Fibroblast of the conjunctiva (primary cell): ENCODE results near the gene CLDN18.
A peak's percentile ranks its signal among the peaks of the same experiment; 100 is the strongest.

Source experiments
- DNase-seq: peaks from one replicate; pipeline ENCODE4 v3.0.0-alpha.2; 2010; ENCODE audit warnings: low read depth

CLDN18 gene

GRCh38 chr3:138062626-138063025 lies 52.7 kb downstream of the CLDN18 start:
- DNase-seq = peak; percentile 57

DNA sequence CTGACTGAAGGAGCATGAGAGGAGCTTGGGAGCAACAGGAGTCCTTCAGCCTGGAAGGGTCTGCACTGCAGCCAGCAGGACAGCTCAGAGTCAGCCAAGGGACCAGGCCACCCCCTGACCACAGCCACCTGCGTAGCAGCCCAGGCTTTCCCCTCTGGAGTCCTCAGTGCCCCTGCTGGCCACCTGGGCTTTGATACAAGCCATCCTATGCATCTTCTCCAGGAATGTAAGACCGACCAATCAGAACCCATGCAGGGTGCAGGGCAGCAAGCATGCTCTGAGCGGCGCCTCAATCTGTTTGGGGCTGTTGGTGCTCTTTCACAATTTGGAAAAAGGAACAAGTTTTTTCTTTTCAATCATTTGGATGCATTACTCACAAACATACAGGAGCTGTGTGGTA lies 53.5 kb downstream of the CLDN18 start:
- DNase-seq = no peak

DNA sequence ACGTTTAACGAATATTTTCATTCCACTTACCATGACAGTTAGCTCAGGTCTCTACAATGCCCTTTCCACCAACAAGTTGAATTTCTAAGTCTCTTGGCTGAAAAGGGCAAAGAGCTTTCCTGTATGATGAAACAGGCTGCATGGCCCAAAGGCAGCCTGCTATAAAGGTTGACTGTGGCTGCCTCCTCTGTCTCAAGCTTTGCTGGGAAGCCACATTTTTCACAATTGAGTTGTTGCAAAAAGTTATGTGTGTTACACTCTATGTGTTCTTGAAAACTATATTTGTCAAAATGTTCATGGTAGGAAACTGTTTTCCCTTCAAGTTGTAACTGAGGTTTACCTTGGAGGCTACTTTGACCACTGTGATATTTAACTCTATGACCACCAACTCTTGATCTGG lies 56.0 kb downstream of the CLDN18 start:
- no peak for DNase-seq

DNA sequence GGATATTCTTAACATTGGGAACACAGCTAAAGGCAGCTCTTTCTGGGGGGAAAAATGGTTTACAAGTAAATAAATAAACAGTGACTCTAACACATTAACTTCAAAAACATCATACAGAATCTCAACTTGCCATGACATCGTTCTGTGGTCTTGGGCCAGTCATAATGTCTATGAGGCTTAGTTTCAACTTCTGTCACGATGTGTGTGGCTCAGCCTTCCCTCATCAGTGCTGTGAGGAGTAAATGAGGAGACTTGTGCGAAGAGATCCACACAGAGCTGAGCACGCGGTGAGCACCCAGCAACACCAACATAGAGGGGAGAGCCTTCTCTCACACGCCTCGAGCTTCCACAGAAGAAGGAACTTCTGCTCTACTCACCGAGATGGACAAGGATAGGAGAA lies 56.4 kb downstream of the CLDN18 start:
- no peak for DNase-seq

DNA sequence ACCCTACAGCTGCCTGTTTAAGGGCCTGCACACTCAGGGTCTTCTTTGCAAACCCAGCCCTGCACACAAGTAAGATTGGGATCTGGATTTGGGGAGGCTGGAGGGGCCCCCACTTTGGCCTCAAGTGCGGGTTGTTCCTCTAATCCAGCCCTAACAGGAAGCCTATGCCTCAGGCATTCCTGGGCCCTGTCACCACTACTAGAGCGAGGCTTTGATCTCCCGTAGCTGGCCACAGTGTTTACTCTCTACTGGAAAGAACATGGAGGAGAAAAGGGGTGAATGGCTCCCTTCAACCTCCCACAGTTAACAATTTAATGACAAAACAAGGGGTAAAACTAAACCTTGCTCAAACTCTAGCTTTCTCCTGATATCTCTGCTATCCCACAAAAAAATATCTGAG lies 57.0 kb downstream of the CLDN18 start:
- no peak for DNase-seq

GRCh38 chr3:138068046-138068445 lies 58.1 kb downstream of the CLDN18 start:
- no peak for DNase-seq

- peak; percentile 78 for DNase-seq
Observed at GRCh38 chr3:138068579-138069174, 58.7 kb downstream of the CLDN18 start.

DNA sequence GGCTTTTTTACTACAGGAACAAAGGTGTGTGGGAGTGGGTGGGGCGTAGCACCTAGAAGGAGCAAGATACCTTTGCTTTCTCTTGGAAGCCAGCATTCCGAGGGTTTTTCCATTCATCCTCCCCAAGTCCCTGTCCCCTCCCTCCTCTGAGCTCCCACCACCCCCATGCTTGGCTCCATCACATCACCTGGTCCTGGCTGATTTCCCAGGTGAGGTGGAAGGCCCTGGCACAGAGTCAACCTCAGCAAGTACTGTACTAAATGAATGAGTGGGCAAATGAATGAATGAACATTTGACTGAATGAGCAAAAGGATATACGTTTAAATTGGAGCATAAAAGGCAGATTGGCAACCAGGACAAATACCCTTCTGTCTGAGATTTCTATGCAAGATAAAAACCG lies 60.0 kb downstream of the CLDN18 start:
- DNase-seq = no peak

- no peak for DNase-seq
Observed at GRCh38 chr3:138072796-138073195, 62.8 kb downstream of the CLDN18 start.

DNA sequence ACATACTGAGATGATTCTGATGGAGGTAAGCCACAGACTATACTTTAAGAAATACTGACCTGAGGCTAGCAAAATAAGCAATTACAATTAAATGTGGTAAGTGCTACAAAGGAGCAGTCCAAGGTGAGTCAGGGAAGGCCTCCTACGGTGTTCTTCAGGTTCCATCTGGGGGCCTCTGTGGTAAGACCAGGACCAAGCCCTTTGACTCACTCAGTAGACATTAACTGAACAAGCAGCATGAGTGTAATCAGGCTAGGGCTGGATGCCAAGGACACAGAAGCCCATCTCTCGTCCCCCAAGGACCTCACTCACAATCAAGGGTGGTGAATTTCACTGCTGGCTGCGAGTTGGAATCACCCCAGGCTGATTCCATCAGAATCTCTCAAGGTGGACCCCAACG lies 68.1 kb downstream of the CLDN18 start:
- DNase-seq = no peak

GRCh38 chr3:138078901-138079344 lies 69.0 kb downstream of the CLDN18 start:
- peak; percentile 81 for DNase-seq

- no peak for DNase-seq
Observed at GRCh38 chr3:138079901-138080300, 69.9 kb downstream of the CLDN18 start.

DNA sequence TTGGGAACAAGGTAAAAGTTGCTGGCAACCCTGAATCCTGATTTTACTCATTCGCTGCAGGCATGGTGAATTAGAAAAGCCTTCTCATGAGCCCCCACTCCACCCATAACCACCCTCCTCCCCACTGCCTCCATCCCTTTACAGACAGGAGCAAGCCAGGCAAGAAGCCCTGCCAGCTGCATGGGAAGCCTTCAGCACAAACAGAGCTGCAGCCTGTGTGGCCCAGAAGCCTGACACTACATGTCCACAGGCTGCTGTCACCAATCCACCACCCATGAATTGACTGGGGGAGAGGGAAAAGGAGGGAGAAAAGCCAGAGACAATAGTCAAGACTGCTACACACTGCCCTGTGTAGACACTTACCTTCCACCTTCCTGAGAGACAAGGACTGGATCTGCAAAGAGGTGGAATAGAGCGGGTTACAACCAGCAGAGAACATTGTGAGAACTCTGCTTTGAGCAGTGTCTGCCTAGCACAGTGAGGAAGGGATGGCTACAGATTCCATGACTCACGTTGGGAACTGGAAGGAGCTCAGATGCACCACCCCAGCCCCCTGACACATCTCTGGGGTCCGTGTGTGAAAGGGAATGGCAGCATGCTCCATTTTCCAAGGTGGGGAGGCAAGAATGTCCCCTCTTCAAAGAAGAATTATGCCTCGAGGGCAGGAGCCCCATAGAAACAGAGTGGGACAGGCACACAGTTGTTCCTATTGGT lies 71.6 kb downstream of the CLDN18 start:
- no peak for DNase-seq

DNA sequence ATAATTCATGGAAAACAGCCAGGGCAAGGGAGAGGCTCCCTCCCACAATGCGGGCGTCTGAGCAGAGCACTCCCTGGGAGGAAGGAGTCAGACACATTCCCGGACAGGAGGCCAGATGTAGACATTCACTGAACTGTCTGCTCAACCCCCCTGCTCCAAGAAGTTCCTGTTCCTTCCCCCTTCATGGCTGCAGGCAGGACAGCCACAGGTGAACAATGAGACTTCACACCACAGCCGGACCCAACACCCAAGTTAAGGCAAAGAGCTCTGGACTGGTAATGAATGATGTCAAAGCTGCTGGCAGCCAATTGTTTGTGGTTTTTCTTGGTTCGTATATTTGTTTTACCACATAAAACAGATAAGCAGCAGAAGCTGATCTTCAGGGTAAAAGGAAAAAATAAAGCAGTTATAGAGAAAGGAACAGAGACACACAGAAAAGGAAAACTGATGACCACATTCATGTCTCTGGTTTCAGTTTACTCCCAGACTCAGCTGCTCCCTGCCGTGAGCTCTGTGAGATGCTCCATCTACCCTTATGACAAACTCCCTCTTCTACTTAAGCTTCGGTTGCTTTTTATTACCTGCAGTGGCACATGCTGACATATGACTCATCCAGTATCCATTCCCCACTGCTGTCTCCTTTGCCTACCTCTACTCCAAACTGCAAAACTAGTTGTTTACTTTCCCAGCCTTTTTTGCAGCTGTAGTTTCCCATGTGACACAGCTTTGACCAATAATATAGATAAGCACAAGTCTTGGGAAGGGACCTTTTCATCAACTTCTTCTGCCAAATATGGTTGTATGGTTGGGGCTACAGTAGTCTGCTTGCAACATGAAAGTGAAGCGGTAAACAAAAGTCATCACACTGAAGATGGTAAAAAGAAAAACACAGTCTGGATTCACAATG lies 72.4 kb downstream of the CLDN18 start:
- DNase-seq = no peak

- DNase-seq = no peak
Observed at GRCh38 chr3:138082992-138083386, 73.0 kb downstream of the CLDN18 start.
